Measurements from ENCODE around the gene PSMD2. TPM values are rescaled to one million over a fixed set of nuclear protein-coding genes. Genes with fewer than 3 reads are reported as not detected.
"Not testable (repeated sequence)": the region's sequence is repeated elsewhere in the genome, so short reads cannot be mapped to it uniquely, and the experiment has no call there.

PSMD2 gene
- polyA plus RNA-seq, 3 donors, result 138 to 186 (median 167) TPM

- H3K9me3 ChIP-seq (replicated peaks in 1 of 2; ENCODE audit: control insufficient read depth in 1 of 2, insufficient read depth in 1 of 2, low read length in 2 of 2), result peaks cover 0 to 15% of the 10 kb centered on the region in 2 donors
- Mint-ChIP-seq H3K9me3 (peaks cover under 1 to 40% (median 20%) of the 10 kb centered on the region in 7 donors), H3K27me3 (ENCODE audit: low read depth in 3 of 3) (peaks cover 55 to 79% (median 71%) of the 10 kb centered on the region in 3 donors), H3K4me1 (peaks cover 23% of the 10 kb centered on the region), H3K36me3 (peaks cover 25 to 34% of the 10 kb centered on the region in 2 donors), H3K4me3 (peak overlapping the region; percentile 80 to 89), H3K27ac (peak overlapping the region in 3 of 7 donors; percentile 12 to 36 (median 35))
- peak overlapping the region in 2 of 3 experiments; percentile 9 to 69 for H3K4me3 ChIP-seq (replicated peaks in 1 of 3; ENCODE audit: low read depth in 2 of 3, low read length in 3 of 3)
- 3% methylated on average over 44 of the region's 66 CpGs for WGBS (ENCODE audit: insufficient coverage)
- H2AFZ ChIP-seq (ENCODE audit: insufficient read depth, low read depth, low read length, poor library complexity, severe bottlenecking), result no peak overlapping the region
- peaks cover 18 to 22% of the 10 kb centered on the region in 2 donors for H3K4me1 ChIP-seq (ENCODE audit: control insufficient read depth in 1 of 2, insufficient read depth in 2 of 2, low read length in 2 of 2)
- H3K27me3 ChIP-seq (ENCODE audit: control insufficient read depth in 2 of 2, insufficient read depth in 2 of 2, low read length in 2 of 2), result peaks cover 37 to 66% of the 10 kb centered on the region in 2 donors
- no peak for TF ChIP-seq CTCF (IDR thresholded peaks at IDR 0.05)
- H3K27ac ChIP-seq (ENCODE audit: low read depth in 1 of 2, low read length in 2 of 2), result no peak overlapping the region
- no peak overlapping the region for H3K9ac ChIP-seq (ENCODE audit: insufficient read depth, low read length, poor library complexity, severe bottlenecking)
- intact Hi-C loops (cut with micrococcal nuclease), result no loop called here
- peaks cover 0 to 8% of the 10 kb centered on the region in 2 donors for H3K36me3 ChIP-seq (replicated peaks in 1 of 2; ENCODE audit: control insufficient read depth in 1 of 2, insufficient read depth in 2 of 2, low read length in 2 of 2)
- peak in 2 of 3 donors; percentile 21 to 29 for DNase-seq
- H3K79me2 ChIP-seq (ENCODE audit: insufficient read depth, low read length), result no peaks in the 10 kb centered on the region
- H4K20me1 ChIP-seq (ENCODE audit: insufficient read depth, low read length), result peaks cover 10% of the 10 kb centered on the region
- H3K4me2 ChIP-seq (replicated peaks; ENCODE audit: extremely low read depth, low read length, poor library complexity, severe bottlenecking), result peak overlapping the region; percentile 74
Observed at GRCh38 chr3:184261854-184262763, 36.9 kb upstream of the PSMD2 start.

GRCh38 chr3:184262764-184263179 is 36.3 kb upstream of the PSMD2 start:
- H3K4me3 Mint-ChIP-seq, result peak overlapping the region; percentile 16 to 89

GRCh38 chr3:184267249-184267648 is 31.8 kb upstream of the PSMD2 start:
- H3K4me1 ChIP-seq (ENCODE audit: control insufficient read depth in 1 of 2, insufficient read depth in 2 of 2, low read length in 2 of 2); H3K9ac ChIP-seq (ENCODE audit: insufficient read depth, low read length, poor library complexity, severe bottlenecking); H3K36me3 ChIP-seq (replicated peaks in 1 of 2; ENCODE audit: control insufficient read depth in 1 of 2, insufficient read depth in 2 of 2, low read length in 2 of 2); H3K4me3 Mint-ChIP-seq; H3K27ac Mint-ChIP-seq; H3K79me2 ChIP-seq (ENCODE audit: insufficient read depth, low read length); H3K4me2 ChIP-seq (replicated peaks; ENCODE audit: extremely low read depth, low read length, poor library complexity, severe bottlenecking); H3K27ac ChIP-seq (ENCODE audit: low read depth in 1 of 2, low read length in 2 of 2); H3K9me3 ChIP-seq (replicated peaks in 1 of 2; ENCODE audit: control insufficient read depth in 1 of 2, insufficient read depth in 1 of 2, low read length in 2 of 2); H3K36me3 Mint-ChIP-seq; intact Hi-C loops (cut with micrococcal nuclease); H4K20me1 ChIP-seq (ENCODE audit: insufficient read depth, low read length); DNase-seq; H3K4me1 Mint-ChIP-seq; H3K4me3 ChIP-seq (replicated peaks in 1 of 3; ENCODE audit: low read depth in 2 of 3, low read length in 3 of 3); H2AFZ ChIP-seq (ENCODE audit: insufficient read depth, low read depth, low read length, poor library complexity, severe bottlenecking): not testable (repeated sequence)
- H3K27me3 Mint-ChIP-seq (ENCODE audit: low read depth in 3 of 3), result peaks cover 51 to 78% (median 64%) of the 10 kb centered on the region in 3 donors
- peaks cover 15 to 47% of the 10 kb centered on the region in 2 donors for H3K27me3 ChIP-seq (ENCODE audit: control insufficient read depth in 2 of 2, insufficient read depth in 2 of 2, low read length in 2 of 2)
- peaks cover 3 to 18% (median 10%) of the 10 kb centered on the region in 7 donors for H3K9me3 Mint-ChIP-seq
- no CpG with 5 or more reads among the region's 1 CpG for WGBS (ENCODE audit: insufficient coverage)

More at GRCh38 chr3:184262764-184263179, 36.3 kb upstream of the PSMD2 start:
- H3K27ac Mint-ChIP-seq, result no peak overlapping the region
- no peak for TF ChIP-seq CTCF (IDR thresholded peaks at IDR 0.05)
- WGBS (ENCODE audit: insufficient coverage), result 8% methylated on average over 10 of the region's 15 CpGs
- peaks cover 60 to 83% (median 75%) of the 10 kb centered on the region in 3 donors for H3K27me3 Mint-ChIP-seq (ENCODE audit: low read depth in 3 of 3)
- Histone ChIP-seq H3K9ac (ENCODE audit: insufficient read depth, low read length, poor library complexity, severe bottlenecking) (no peak overlapping the region), H3K4me3 (replicated peaks in 1 of 3; ENCODE audit: low read depth in 2 of 3, low read length in 3 of 3) (no peak overlapping the region), H2AFZ (ENCODE audit: insufficient read depth, low read depth, low read length, poor library complexity, severe bottlenecking) (no peak overlapping the region), H3K27me3 (ENCODE audit: control insufficient read depth in 2 of 2, insufficient read depth in 2 of 2, low read length in 2 of 2) (peaks cover 37 to 71% of the 10 kb centered on the region in 2 donors), H3K27ac (ENCODE audit: low read depth in 1 of 2, low read length in 2 of 2) (no peak overlapping the region), H3K36me3 (replicated peaks in 1 of 2; ENCODE audit: control insufficient read depth in 1 of 2, insufficient read depth in 2 of 2, low read length in 2 of 2) (peaks cover 0 to 8% of the 10 kb centered on the region in 2 donors), H3K79me2 (ENCODE audit: insufficient read depth, low read length) (no peaks in the 10 kb centered on the region), H3K4me1 (ENCODE audit: control insufficient read depth in 1 of 2, insufficient read depth in 2 of 2, low read length in 2 of 2) (peaks cover 18 to 22% of the 10 kb centered on the region in 2 donors), H3K9me3 (replicated peaks in 1 of 2; ENCODE audit: control insufficient read depth in 1 of 2, insufficient read depth in 1 of 2, low read length in 2 of 2) (peaks cover 0 to 15% of the 10 kb centered on the region in 2 donors), H4K20me1 (ENCODE audit: insufficient read depth, low read length) (peaks cover 10% of the 10 kb centered on the region), H3K4me2 (replicated peaks; ENCODE audit: extremely low read depth, low read length, poor library complexity, severe bottlenecking) (no peak overlapping the region)
- intact Hi-C loops (cut with micrococcal nuclease), result no loop called here
- peaks cover 21 to 30% of the 10 kb centered on the region in 2 donors for H3K36me3 Mint-ChIP-seq
- H3K4me1 Mint-ChIP-seq, result peaks cover 23% of the 10 kb centered on the region
- DNase-seq, result no peak
- H3K9me3 Mint-ChIP-seq, result peaks cover 3 to 44% (median 24%) of the 10 kb centered on the region in 7 donors
